ENCODE measurements around the gene SKIC8.

The SKIC8 gene

GRCh38 chr15:78299101-78299930, at the start of gene SKIC8:
TSS of gene SKIC8 (minus strand) at chr15:78299609. CDS start at chr15:78295686, 3,923 bp downstream.
- in situ Hi-C loops (cut with HindIII; ENCODE audit: low sequenced_read_pairs) = no loop called here
- no peak for TF ChIP-seq CTCF (IDR thresholded peaks at IDR 0.05; ENCODE audit: low read depth, low read length)
- peak; percentile 95 for DNase-seq (ENCODE audit: low read depth, low spot score)
- H3K4me3 ChIP-seq (ENCODE audit: low read depth, low read length) = peak within 1 kb of the TSS; percentile 98

GRCh38 chr15:78347586-78348543, 48.5 kb upstream of the SKIC8 start:
- no peak for DNase-seq (ENCODE audit: low read depth, low spot score)
- in situ Hi-C loops (cut with HindIII; ENCODE audit: low sequenced_read_pairs) = no loop called here
- no peak for TF ChIP-seq CTCF (IDR thresholded peaks at IDR 0.05; ENCODE audit: low read depth, low read length)
- no peak overlapping the region for H3K4me3 ChIP-seq (ENCODE audit: low read depth, low read length)

GRCh38 chr15:78345396-78346125, 46.2 kb upstream of the SKIC8 start:
- TF ChIP-seq CTCF (IDR thresholded peaks at IDR 0.05; ENCODE audit: low read depth, low read length) = no peak
- no peak overlapping the region for H3K4me3 ChIP-seq (ENCODE audit: low read depth, low read length)
- DNase-seq (ENCODE audit: low read depth, low spot score) = no peak
- in situ Hi-C loops (cut with HindIII; ENCODE audit: low sequenced_read_pairs) = no loop called here

- no peak for DNase-seq (ENCODE audit: low read depth, low spot score)
- in situ Hi-C loops (cut with HindIII; ENCODE audit: low sequenced_read_pairs) = no loop called here
- TF ChIP-seq CTCF (IDR thresholded peaks at IDR 0.05; ENCODE audit: low read depth, low read length) = no peak
- no peak overlapping the region for H3K4me3 ChIP-seq (ENCODE audit: low read depth, low read length)
These were observed 44.1 kb upstream of the SKIC8 start for GRCh38 chr15:78343276-78344060.

GRCh38 chr15:78342021-78342420, 42.6 kb upstream of the SKIC8 start:
- no peak overlapping the region for H3K4me3 ChIP-seq (ENCODE audit: low read depth, low read length)
- TF ChIP-seq CTCF (IDR thresholded peaks at IDR 0.05; ENCODE audit: low read depth, low read length) = no peak
- in situ Hi-C loops (cut with HindIII; ENCODE audit: low sequenced_read_pairs) = no loop called here

More at GRCh38 chr15:78342021-78342420, 42.6 kb upstream of the SKIC8 start:
- no peak for DNase-seq (ENCODE audit: low read depth, low spot score)
